GM23338 (cell line): ENCODE measurements around the gene KRTAP9-9. TPM values are rescaled to one million over a fixed set of nuclear protein-coding genes. Genes with fewer than 3 reads are reported as not detected.

ENCODE experiments used
- ATAC-seq: fragments of 200-7000 bp; cut with Tn5 transposase; 3 replicates; pipeline ENCODE4 v1.9.1; 2020
- DNase-seq: peaks from one replicate; pipeline ENCODE4 v3.0.0-alpha.2; 2015; ENCODE audit warnings: low spot score
- H2AFZ ChIP-seq: fragments of 200-600 bp; sonication (generic); 2 replicates; pipeline ENCODE4 v1.8.0; 2016; ENCODE audit warnings: antibody characterized with exemption, mild to moderate bottlenecking, moderate library complexity
- H3F3A ChIP-seq: fragments of 200-600 bp; sonication (generic); replicated peaks from 2 replicates; pipeline ENCODE4 v1.8.0; 2017; ENCODE audit warnings: antibody characterized with exemption, mixed run types, low read depth
- H3K27ac ChIP-seq: fragments of 200-600 bp; sonication (generic); 2 replicates; pipeline ENCODE4 v1.6.1; 2016; ENCODE audit warnings: low read depth
- H3K27me3 ChIP-seq: fragments of 200-600 bp; sonication (generic); 2 replicates; pipeline ENCODE4 v1.8.0; 2016; ENCODE audit warnings: mild to moderate bottlenecking, mixed run types, moderate library complexity; ENCODE audit not compliant: insufficient read depth
- H3K36me3 ChIP-seq: fragments of 200-600 bp; sonication (generic); 2 replicates; pipeline ENCODE4 v1.8.0; 2016; ENCODE audit warnings: mild to moderate bottlenecking; ENCODE audit not compliant: insufficient read depth
- H3K4me1 ChIP-seq: fragments of 200-600 bp; sonication (generic); 2 replicates; pipeline ENCODE4 v1.8.0; 2016; ENCODE audit warnings: mild to moderate bottlenecking, moderate library complexity; ENCODE audit not compliant: insufficient read depth
- H3K4me2 ChIP-seq: fragments of 200-600 bp; sonication (generic); 2 replicates; pipeline ENCODE4 v1.7.1; 2017; ENCODE audit warnings: mixed run types
- H3K4me3 ChIP-seq: fragments of 200-600 bp; sonication (generic); 2 replicates; pipeline ENCODE4 v1.6.1; 2016; ENCODE audit warnings: mixed run types
- H3K79me2 ChIP-seq: fragments of 200-600 bp; sonication (generic); replicated peaks from 2 replicates; pipeline ENCODE4 v1.8.0; 2017; ENCODE audit warnings: mild to moderate bottlenecking; ENCODE audit not compliant: insufficient read depth
- H3K9me2 ChIP-seq: fragments of 200-600 bp; sonication (generic); 2 replicates; pipeline ENCODE4 v1.8.0; 2017; ENCODE audit not compliant: insufficient read depth
- H4K20me1 ChIP-seq: fragments of 200-600 bp; sonication (generic); replicated peaks from 2 replicates; pipeline ENCODE4 v1.8.0; 2017; ENCODE audit warnings: mild to moderate bottlenecking; ENCODE audit not compliant: insufficient read depth
- H3K27ac Mint-ChIP-seq: 2 replicates; pipeline ENCODE4 v1.8.0; 2020; ENCODE audit warnings: inconsistent platforms, mild to moderate bottlenecking, moderate library complexity, mixed read lengths
- H3K27me3 Mint-ChIP-seq: 3 replicates; pipeline ENCODE4 v1.8.0; 2022; ENCODE audit warnings: low read depth, mild to moderate bottlenecking, moderate library complexity, mixed read lengths, inconsistent platforms; ENCODE audit not compliant: insufficient read depth, poor library complexity
- H3K36me3 Mint-ChIP-seq: 3 replicates; pipeline ENCODE4 v1.8.0; 2021; ENCODE audit warnings: low read depth, mild to moderate bottlenecking, inconsistent platforms, moderate library complexity, mixed read lengths
- H3K4me1 Mint-ChIP-seq: 3 replicates; pipeline ENCODE4 v1.8.0; 2020; ENCODE audit warnings: mild to moderate bottlenecking, inconsistent platforms, mixed read lengths
- H3K4me3 Mint-ChIP-seq: 3 replicates; pipeline ENCODE4 v1.8.0; 2021; ENCODE audit warnings: moderate library complexity, mild to moderate bottlenecking, inconsistent platforms, mixed read lengths
- H3K9me3 Mint-ChIP-seq: 3 replicates; pipeline ENCODE4 v1.8.0; 2020; ENCODE audit warnings: moderate library complexity, mild to moderate bottlenecking, inconsistent platforms, mixed read lengths
- CREB1 ChIP-seq: fragments of 250-450 bp; sonication (Bioruptor Pico); IDR thresholded peaks from 2 replicates; pipeline ENCODE4 v1.5.0; 2020; ENCODE audit warnings: low read depth, mild to moderate bottlenecking, moderate library complexity
- EZH2 ChIP-seq: fragments of 200-600 bp; sonication (generic); IDR thresholded peaks from one replicate; pipeline ENCODE4 v1.8.0; 2017; ENCODE audit warnings: antibody characterized with exemption, mild to moderate bottlenecking, low read depth; ENCODE audit not compliant: unreplicated experiment
- EZH2phosphoT487 ChIP-seq: fragments of 200-600 bp; sonication (generic); IDR thresholded peaks from one replicate; pipeline ENCODE4 v1.8.1; 2018; ENCODE audit warnings: antibody characterized with exemption; ENCODE audit not compliant: unreplicated experiment
- JUNB ChIP-seq: IDR thresholded peaks from one replicate; pipeline ENCODE4 v1.6.1; 2016; ENCODE audit warnings: antibody characterized with exemption; ENCODE audit not compliant: unreplicated experiment
- NANOG ChIP-seq: IDR thresholded peaks from 2 replicates; pipeline ENCODE4 v1.6.1; 2016; ENCODE audit warnings: antibody characterized with exemption, borderline replicate concordance
- POLR2AphosphoS5 ChIP-seq: IDR thresholded peaks from 2 replicates; pipeline ENCODE4 v1.6.1; 2016; ENCODE audit warnings: antibody characterized with exemption, low read depth
- STAT1 ChIP-seq: IDR thresholded peaks from one replicate; pipeline ENCODE4 v1.6.1; 2016; ENCODE audit warnings: antibody characterized with exemption; ENCODE audit not compliant: unreplicated experiment
- ZNF114 ChIP-seq: fragments of 250-450 bp; sonication (Bioruptor Pico); IDR thresholded peaks from 2 replicates; pipeline ENCODE4 v1.5.0; 2020; ENCODE audit warnings: mild to moderate bottlenecking, moderate library complexity
- ZNF331 ChIP-seq: fragments of 250-450 bp; sonication (Bioruptor Pico); IDR thresholded peaks from 2 replicates; pipeline ENCODE4 v1.5.0; 2020; ENCODE audit warnings: low read depth, mild to moderate bottlenecking, moderate library complexity
- polyA plus RNA-seq: library from polyadenylated mRNA; unstranded; fragments of >200 nt; fragmentation: Nextera tagmentation; extraction: Ambion mirVana; gene quantifications from 2 replicates; pipeline ENCODE4 v1.2.1, GENCODE V29; 2016
- total RNA-seq: library from RNA; depleted of rRNA; stranded (reverse); fragments of >200 nt; shearing (Covaris generic); gene quantifications from 2 replicates; pipeline ENCODE4 v1.2.3, GENCODE V29; 2014
- TF ChIP-seq, protein P1 (sequence below): IDR thresholded peaks from one replicate; pipeline ENCODE4 v1.6.1; 2018; ENCODE audit warnings: antibody characterized with exemption; ENCODE audit not compliant: unreplicated experiment
- TF ChIP-seq, protein P2 (sequence below), 2 experiments: fragments of 200-600 bp in 1 of 2; sonication (generic) in 1 of 2; conservative IDR thresholded peaks; 2 replicates each; pipeline versions ENCODE4 v1.5.1 to v1.6.1; 2016 to 2017; ENCODE audit warnings: antibody characterized with exemption in 2 of 2, low read depth in 2 of 2, mild to moderate bottlenecking in 2 of 2, moderate library complexity in 1 of 2
- TF ChIP-seq, protein P3 (sequence below): fragments of 250-450 bp; sonication (Bioruptor Pico); IDR thresholded peaks from 2 replicates; pipeline ENCODE4 v1.5.0; 2020; ENCODE audit warnings: mild to moderate bottlenecking, moderate library complexity

The KRTAP9-9 gene
- total and polyA plus RNA-seq, 2 experiments from 2014 or later, result not detected

DNA sequence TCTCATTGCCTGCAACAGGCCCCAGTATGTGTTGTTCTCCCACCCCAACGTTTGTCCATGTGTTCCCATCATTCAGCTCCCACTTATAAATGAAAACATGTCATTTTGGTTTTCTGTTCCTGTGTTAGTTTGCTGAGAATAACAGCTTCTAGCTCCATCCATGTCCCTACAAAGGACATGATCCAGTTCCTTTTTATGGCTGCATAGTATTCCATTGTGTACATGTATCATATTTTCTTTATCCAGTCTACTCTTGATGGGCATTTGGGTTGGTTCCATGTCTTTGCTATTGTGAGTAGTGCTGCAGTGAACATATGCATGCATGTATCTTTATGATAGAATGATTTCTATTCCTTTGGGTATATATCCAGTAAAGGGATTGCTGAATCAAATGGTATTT lies 39.5 kb upstream of the KRTAP9-9 start (continued):
- TF ChIP-seq EZH2 (no peak), JUNB (no peak), CREB1 (CRISPR knock-in tag) (no peak), EZH2phosphoT487 (no peak)

- TF ChIP-seq STAT1 (no peak), ZNF331 (no peak), EZH2 (no peak), NANOG (no peak), POLR2AphosphoS5 (no peak), JUNB (no peak), ZNF114 (CRISPR knock-in tag) (no peak)
- TF ChIP-seq, protein P1, sequence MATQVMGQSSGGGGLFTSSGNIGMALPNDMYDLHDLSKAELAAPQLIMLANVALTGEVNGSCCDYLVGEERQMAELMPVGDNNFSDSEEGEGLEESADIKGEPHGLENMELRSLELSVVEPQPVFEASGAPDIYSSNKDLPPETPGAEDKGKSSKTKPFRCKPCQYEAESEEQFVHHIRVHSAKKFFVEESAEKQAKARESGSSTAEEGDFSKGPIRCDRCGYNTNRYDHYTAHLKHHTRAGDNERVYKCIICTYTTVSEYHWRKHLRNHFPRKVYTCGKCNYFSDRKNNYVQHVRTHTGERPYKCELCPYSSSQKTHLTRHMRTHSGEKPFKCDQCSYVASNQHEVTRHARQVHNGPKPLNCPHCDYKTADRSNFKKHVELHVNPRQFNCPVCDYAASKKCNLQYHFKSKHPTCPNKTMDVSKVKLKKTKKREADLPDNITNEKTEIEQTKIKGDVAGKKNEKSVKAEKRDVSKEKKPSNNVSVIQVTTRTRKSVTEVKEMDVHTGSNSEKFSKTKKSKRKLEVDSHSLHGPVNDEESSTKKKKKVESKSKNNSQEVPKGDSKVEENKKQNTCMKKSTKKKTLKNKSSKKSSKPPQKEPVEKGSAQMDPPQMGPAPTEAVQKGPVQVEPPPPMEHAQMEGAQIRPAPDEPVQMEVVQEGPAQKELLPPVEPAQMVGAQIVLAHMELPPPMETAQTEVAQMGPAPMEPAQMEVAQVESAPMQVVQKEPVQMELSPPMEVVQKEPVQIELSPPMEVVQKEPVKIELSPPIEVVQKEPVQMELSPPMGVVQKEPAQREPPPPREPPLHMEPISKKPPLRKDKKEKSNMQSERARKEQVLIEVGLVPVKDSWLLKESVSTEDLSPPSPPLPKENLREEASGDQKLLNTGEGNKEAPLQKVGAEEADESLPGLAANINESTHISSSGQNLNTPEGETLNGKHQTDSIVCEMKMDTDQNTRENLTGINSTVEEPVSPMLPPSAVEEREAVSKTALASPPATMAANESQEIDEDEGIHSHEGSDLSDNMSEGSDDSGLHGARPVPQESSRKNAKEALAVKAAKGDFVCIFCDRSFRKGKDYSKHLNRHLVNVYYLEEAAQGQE, result no peak
- TF ChIP-seq, protein P2, sequence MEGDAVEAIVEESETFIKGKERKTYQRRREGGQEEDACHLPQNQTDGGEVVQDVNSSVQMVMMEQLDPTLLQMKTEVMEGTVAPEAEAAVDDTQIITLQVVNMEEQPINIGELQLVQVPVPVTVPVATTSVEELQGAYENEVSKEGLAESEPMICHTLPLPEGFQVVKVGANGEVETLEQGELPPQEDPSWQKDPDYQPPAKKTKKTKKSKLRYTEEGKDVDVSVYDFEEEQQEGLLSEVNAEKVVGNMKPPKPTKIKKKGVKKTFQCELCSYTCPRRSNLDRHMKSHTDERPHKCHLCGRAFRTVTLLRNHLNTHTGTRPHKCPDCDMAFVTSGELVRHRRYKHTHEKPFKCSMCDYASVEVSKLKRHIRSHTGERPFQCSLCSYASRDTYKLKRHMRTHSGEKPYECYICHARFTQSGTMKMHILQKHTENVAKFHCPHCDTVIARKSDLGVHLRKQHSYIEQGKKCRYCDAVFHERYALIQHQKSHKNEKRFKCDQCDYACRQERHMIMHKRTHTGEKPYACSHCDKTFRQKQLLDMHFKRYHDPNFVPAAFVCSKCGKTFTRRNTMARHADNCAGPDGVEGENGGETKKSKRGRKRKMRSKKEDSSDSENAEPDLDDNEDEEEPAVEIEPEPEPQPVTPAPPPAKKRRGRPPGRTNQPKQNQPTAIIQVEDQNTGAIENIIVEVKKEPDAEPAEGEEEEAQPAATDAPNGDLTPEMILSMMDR (conservative IDR thresholded peaks at IDR 0.05; ENCODE audit: low read depth in 2 of 2), result no peak
- TF ChIP-seq, protein P3, sequence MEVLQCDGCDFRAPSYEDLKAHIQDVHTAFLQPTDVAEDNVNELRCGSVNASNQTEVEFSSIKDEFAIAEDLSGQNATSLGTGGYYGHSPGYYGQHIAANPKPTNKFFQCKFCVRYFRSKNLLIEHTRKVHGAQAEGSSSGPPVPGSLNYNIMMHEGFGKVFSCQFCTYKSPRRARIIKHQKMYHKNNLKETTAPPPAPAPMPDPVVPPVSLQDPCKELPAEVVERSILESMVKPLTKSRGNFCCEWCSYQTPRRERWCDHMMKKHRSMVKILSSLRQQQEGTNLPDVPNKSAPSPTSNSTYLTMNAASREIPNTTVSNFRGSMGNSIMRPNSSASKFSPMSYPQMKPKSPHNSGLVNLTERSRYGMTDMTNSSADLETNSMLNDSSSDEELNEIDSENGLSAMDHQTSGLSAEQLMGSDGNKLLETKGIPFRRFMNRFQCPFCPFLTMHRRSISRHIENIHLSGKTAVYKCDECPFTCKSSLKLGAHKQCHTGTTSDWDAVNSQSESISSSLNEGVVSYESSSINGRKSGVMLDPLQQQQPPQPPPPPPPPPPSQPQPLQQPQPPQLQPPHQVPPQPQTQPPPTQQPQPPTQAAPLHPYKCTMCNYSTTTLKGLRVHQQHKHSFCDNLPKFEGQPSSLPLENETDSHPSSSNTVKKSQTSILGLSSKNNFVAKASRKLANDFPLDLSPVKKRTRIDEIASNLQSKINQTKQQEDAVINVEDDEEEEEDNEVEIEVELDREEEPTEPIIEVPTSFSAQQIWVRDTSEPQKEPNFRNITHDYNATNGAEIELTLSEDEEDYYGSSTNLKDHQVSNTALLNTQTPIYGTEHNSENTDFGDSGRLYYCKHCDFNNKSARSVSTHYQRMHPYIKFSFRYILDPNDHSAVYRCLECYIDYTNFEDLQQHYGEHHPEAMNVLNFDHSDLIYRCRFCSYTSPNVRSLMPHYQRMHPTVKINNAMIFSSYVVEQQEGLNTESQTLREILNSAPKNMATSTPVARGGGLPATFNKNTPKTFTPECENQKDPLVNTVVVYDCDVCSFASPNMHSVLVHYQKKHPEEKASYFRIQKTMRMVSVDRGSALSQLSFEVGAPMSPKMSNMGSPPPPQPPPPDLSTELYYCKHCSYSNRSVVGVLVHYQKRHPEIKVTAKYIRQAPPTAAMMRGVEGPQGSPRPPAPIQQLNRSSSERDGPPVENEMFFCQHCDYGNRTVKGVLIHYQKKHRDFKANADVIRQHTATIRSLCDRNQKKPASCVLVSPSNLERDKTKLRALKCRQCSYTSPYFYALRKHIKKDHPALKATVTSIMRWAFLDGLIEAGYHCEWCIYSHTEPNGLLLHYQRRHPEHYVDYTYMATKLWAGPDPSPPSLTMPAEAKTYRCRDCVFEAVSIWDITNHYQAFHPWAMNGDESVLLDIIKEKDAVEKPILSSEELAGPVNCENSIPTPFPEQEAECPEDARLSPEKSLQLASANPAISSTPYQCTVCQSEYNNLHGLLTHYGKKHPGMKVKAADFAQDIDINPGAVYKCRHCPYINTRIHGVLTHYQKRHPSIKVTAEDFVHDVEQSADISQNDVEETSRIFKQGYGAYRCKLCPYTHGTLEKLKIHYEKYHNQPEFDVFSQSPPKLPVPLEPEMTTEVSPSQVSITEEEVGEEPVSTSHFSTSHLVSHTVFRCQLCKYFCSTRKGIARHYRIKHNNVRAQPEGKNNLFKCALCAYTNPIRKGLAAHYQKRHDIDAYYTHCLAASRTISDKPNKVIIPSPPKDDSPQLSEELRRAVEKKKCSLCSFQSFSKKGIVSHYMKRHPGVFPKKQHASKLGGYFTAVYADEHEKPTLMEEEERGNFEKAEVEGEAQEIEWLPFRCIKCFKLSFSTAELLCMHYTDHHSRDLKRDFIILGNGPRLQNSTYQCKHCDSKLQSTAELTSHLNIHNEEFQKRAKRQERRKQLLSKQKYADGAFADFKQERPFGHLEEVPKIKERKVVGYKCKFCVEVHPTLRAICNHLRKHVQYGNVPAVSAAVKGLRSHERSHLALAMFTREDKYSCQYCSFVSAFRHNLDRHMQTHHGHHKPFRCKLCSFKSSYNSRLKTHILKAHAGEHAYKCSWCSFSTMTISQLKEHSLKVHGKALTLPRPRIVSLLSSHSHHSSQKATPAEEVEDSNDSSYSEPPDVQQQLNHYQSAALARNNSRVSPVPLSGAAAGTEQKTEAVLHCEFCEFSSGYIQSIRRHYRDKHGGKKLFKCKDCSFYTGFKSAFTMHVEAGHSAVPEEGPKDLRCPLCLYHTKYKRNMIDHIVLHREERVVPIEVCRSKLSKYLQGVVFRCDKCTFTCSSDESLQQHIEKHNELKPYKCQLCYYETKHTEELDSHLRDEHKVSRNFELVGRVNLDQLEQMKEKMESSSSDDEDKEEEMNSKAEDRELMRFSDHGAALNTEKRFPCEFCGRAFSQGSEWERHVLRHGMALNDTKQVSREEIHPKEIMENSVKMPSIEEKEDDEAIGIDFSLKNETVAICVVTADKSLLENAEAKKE, result no peak
- Histone ChIP-seq H3F3A (no peaks in the 10 kb centered on the region), H3K36me3 (no peaks in the 10 kb centered on the region), H3K4me3 (no peak overlapping the region), H3K4me1 (no peaks in the 10 kb centered on the region), H3K4me2 (no peak overlapping the region), H3K27ac (no peak overlapping the region), H3K27me3 (no peaks in the 10 kb centered on the region), H2AFZ (no peak overlapping the region), H4K20me1 (no peaks in the 10 kb centered on the region), H3K9me2 (no peaks in the 10 kb centered on the region), H3K79me2 (no peaks in the 10 kb centered on the region)
- ATAC-seq (no peak), DNase-seq (no peak)
- Mint-ChIP-seq H3K36me3 (no peaks in the 10 kb centered on the region), H3K4me3 (no peak overlapping the region), H3K27me3 (no peaks in the 10 kb centered on the region), H3K9me3 (no peaks in the 10 kb centered on the region), H3K27ac (no peak overlapping the region), H3K4me1 (no peaks in the 10 kb centered on the region)
These were observed 31.4 kb upstream of the KRTAP9-9 start for GRCh38 chr17:41223821-41224220.
